GM06990 (cell line): Measurements from ENCODE around the gene SUCNR1.

ENCODE experiments used
- DNase-seq: peaks from one replicate; pipeline ENCODE4 v3.0.0-alpha.2; 2011; ENCODE audit not compliant: insufficient read length; ENCODE audit errors: extremely low read depth
- H3K27me3 ChIP-seq: replicated peaks from 2 replicates; pipeline ENCODE4 v1.6.0; 2011; ENCODE audit warnings: low read length; ENCODE audit not compliant: control insufficient read depth, insufficient read depth
- H3K36me3 ChIP-seq: 2 replicates; pipeline ENCODE4 v1.5.1; 2011; ENCODE audit warnings: low read length; ENCODE audit not compliant: control insufficient read depth, insufficient read depth
- H3K4me3 ChIP-seq: replicated peaks from 2 replicates; pipeline ENCODE4 v1.5.1; 2011; ENCODE audit warnings: low read depth, mild to moderate bottlenecking, control low read depth, low read length
- TF ChIP-seq, protein P1 (sequence below): IDR thresholded peaks from 2 replicates; pipeline ENCODE4 v1.5.1; 2011; ENCODE audit warnings: low read length, control low read depth, mild to moderate bottlenecking, inconsistent platforms; ENCODE audit not compliant: insufficient read depth, poor library complexity, severe bottlenecking

Gene SUCNR1

DNA sequence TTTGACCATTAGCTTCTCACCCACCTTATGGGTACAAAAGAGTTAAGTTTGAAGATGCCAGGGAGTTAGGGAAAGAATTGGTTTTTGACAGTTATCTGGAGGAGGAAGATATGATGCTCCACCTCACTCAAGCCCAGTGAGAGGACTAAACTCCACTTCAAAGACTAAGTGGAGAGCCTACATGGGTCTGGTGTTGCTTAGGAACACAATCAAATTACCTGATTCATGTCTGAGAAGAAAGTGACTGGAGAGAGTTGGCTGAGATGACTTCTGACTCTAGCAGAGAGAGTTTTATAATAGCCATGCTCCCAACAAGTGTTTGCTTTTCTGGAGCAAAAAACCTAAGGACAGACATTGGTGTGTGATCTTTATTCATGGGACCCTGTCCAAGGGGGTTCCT, 43.3 kb downstream of the SUCNR1 start:
- Histone ChIP-seq H3K36me3 (no peaks in the 10 kb centered on the region), H3K4me3 (no peak overlapping the region), H3K27me3 (no peaks in the 10 kb centered on the region)
- TF ChIP-seq, protein P1, sequence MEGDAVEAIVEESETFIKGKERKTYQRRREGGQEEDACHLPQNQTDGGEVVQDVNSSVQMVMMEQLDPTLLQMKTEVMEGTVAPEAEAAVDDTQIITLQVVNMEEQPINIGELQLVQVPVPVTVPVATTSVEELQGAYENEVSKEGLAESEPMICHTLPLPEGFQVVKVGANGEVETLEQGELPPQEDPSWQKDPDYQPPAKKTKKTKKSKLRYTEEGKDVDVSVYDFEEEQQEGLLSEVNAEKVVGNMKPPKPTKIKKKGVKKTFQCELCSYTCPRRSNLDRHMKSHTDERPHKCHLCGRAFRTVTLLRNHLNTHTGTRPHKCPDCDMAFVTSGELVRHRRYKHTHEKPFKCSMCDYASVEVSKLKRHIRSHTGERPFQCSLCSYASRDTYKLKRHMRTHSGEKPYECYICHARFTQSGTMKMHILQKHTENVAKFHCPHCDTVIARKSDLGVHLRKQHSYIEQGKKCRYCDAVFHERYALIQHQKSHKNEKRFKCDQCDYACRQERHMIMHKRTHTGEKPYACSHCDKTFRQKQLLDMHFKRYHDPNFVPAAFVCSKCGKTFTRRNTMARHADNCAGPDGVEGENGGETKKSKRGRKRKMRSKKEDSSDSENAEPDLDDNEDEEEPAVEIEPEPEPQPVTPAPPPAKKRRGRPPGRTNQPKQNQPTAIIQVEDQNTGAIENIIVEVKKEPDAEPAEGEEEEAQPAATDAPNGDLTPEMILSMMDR = no peak
- DNase-seq = no peak

DNA sequence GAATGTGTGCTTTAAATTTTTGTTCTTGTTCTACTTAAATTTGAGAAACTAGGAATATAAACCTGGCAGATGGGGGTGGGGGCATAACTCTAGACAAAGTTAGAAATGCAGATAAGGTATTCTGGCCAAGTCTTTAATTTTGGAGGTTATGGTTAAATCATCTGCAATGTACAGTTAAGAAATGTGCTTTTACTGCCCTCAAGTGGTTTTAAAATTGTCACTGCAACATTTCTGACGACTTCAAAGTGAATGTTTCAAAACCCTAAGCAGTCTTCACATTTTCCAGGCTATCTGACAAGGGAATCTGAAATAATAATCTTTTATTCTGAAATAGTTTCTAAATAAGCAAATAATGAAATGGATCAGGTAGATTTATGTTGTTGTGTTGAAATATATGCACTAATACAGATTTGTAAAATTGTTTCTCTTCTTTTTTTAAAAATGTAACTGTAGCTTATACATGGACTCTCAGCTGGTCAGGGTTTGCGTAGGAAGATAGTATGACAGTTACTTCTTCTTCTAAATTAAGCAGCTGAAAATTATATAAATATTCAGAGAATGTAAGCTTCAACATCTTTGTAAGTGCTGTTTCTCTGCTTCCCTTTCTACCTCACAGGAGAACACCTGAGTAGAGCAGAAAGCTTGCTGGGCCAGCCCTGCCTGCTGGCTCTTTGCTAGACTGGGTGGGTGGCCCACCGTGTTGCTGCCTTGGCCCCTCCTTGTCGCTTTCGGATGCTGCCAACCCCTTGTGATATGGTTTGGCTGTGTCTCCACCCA, 45.0 kb downstream of the SUCNR1 start:
- TF ChIP-seq, protein P1 = peak; percentile 52
- Histone ChIP-seq H3K4me3 (no peak overlapping the region), H3K36me3 (no peaks in the 10 kb centered on the region), H3K27me3 (no peaks in the 10 kb centered on the region)
- peak; percentile 25 for DNase-seq

DNA sequence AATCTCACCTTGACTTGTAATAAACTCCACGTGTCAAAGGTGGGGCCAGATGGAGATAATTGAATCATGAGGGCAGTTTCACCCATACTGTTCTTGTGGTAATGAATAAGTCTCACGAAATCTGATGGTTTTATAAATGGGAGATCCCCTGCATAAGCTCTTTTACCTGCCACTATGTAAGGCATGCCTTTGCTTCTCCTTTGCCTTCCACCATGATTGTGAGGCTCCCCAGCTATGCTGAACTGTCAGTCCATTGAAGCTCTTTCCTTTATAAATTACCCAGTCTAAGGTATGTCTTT, 45.5 kb downstream of the SUCNR1 start:
- no peaks in the 10 kb centered on the region for H3K36me3 ChIP-seq
- TF ChIP-seq, protein P1 = no peak
- no peak overlapping the region for H3K4me3 ChIP-seq
- no peaks in the 10 kb centered on the region for H3K27me3 ChIP-seq
- DNase-seq = no peak

DNA sequence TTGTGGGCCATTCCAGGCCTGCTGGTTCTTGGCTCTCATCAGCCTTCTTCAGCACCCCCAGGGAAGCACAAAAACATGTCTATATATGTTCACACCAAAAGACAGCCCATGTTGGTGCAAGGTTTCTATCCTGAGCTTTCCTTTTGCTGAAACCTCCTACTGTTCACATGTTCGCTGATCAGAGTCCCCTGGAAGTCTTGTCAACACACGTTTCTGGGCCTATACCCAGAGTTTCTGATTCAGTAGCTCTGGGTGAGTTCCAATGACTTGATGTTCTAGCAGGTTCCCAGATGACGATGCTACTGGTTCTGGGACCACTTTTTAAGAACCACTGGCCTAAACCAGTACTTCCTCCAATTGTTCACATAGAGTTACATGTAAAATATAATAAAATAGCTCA, 46.0 kb downstream of the SUCNR1 start:
- no peak overlapping the region for H3K4me3 ChIP-seq
- H3K27me3 ChIP-seq = no peaks in the 10 kb centered on the region
- DNase-seq = no peak
- H3K36me3 ChIP-seq = no peaks in the 10 kb centered on the region
- TF ChIP-seq, protein P1 = no peak

DNA sequence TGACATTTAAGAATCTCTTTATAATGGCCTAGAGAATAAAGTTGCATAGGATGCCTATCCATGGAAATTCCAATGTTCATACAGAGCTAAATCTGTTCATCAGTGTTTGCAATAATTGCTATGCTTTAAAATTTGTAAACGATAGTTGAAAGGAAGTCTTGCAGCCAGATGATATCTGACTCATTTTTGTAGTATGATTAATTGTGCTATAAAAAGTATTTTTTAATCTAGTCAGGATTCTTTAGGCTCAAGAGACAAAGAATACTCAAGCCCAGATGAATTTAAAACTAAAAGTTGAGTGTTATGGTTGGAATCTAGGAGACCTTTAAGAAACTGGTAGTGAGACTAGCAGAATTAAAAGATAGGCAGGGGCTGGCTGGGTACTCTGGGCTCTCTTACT, 50.5 kb downstream of the SUCNR1 start:
- TF ChIP-seq, protein P1 = no peak
- H3K36me3 ChIP-seq = no peaks in the 10 kb centered on the region
- no peak overlapping the region for H3K4me3 ChIP-seq
- DNase-seq = no peak
- H3K27me3 ChIP-seq = no peaks in the 10 kb centered on the region

DNA sequence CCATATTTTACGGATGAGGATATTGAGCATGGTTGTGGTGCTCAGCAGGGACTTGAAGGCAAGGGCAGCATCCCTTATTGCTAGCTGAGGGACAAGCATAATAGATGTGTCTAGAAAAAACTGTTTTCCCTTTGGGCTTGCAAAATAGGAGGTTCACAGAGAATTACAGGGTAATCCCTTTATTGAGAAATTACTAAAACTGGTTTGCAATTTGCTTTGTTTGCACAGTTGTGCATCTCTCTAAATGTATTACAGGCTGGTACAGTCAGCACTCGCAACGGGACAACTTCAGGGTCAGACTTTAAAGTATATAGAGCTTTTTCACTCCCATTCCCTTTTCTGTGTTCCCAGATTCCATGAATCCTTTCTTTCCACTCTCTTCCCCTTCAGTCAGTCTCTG, 51.3 kb downstream of the SUCNR1 start:
- no peaks in the 10 kb centered on the region for H3K27me3 ChIP-seq
- TF ChIP-seq, protein P1 = no peak
- no peak overlapping the region for H3K4me3 ChIP-seq
- H3K36me3 ChIP-seq = no peaks in the 10 kb centered on the region
- DNase-seq = no peak
